Ectodermal cell (in vitro differentiated cells): Measurements from ENCODE around the gene TUBB1.

Experiments
- H3K27ac ChIP-seq: 2 replicates; pipeline ENCODE4 v1.7.0; 2013; ENCODE audit warnings: mild to moderate bottlenecking, low read depth, low read length; ENCODE audit not compliant: insufficient read depth, poor library complexity, severe bottlenecking
- H3K27me3 ChIP-seq: 2 replicates; pipeline ENCODE4 v1.7.0; 2013; ENCODE audit warnings: mild to moderate bottlenecking, low read length; ENCODE audit not compliant: insufficient read depth, control insufficient read depth, poor library complexity, severe bottlenecking
- H3K36me3 ChIP-seq: one replicate; pipeline ENCODE4 v1.7.0; 2013; ENCODE audit warnings: low read length; ENCODE audit not compliant: control insufficient read depth, insufficient read depth
- H3K4me1 ChIP-seq: one replicate; pipeline ENCODE4 v1.7.0; 2013; ENCODE audit warnings: low read length; ENCODE audit not compliant: control insufficient read depth, insufficient read depth
- H3K4me3 ChIP-seq: 2 replicates; pipeline ENCODE4 v1.7.0; 2013; ENCODE audit warnings: low read depth, low read length, control low read depth; ENCODE audit not compliant: insufficient read depth
- H3K9me3 ChIP-seq: 2 replicates; pipeline ENCODE4 v1.7.0; 2013; ENCODE audit warnings: mild to moderate bottlenecking, low read length, moderate library complexity; ENCODE audit not compliant: control insufficient read depth
- WGBS, 2 experiments: methylation state at CpG; one replicate each; pipeline ENCODE4 v1.1.7; 2013; ENCODE audit warnings: missing lambda C conversion rate in 2 of 2; 5-methylcytosine and 5-hydroxymethylcytosine counted together

The TUBB1 gene

DNA sequence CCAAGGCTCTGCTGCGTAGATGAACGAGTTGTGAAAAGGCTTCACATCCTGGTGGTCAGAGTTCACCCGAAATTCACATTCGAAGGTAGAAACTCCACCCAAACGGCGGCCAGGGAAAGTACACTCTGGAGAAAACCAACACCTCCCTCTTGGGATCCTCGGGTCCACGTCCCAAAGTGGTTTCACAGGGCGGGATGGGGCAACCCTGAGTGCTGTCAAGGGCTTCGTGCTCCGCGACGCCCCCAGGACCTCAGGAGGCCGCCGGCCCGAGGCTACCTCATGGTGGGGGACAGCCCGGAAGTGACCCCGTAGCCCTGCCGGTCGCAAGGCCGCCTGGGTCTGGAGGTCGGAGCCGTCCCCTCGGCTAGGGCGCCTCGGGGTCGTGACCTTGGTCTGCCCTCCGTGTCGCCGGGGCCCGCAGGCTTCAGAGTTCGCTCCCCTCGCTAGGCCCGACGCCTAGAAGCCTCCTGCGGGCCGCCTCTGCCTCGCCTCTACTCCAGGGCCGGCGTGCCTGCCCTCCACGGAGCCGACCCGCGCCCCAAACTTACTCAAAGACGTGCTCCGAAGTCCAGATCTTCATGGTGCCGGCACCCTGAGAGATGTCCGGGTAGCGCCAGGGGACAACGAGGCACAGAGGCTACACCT lies 23.0 kb downstream of the TUBB1 start, which contains the start of gene PRELID3B:
TSS of gene PRELID3B (minus strand) at position 636 of the 645 bp plus-strand sequence. CDS start at position 580, 56 bp downstream.
- 9% methylated on average over 50 of the region's 50 CpGs for whole genome bisulfite sequencing, 2 experiments
- no peak within 1 kb of the TSS for H3K27ac ChIP-seq

DNA sequence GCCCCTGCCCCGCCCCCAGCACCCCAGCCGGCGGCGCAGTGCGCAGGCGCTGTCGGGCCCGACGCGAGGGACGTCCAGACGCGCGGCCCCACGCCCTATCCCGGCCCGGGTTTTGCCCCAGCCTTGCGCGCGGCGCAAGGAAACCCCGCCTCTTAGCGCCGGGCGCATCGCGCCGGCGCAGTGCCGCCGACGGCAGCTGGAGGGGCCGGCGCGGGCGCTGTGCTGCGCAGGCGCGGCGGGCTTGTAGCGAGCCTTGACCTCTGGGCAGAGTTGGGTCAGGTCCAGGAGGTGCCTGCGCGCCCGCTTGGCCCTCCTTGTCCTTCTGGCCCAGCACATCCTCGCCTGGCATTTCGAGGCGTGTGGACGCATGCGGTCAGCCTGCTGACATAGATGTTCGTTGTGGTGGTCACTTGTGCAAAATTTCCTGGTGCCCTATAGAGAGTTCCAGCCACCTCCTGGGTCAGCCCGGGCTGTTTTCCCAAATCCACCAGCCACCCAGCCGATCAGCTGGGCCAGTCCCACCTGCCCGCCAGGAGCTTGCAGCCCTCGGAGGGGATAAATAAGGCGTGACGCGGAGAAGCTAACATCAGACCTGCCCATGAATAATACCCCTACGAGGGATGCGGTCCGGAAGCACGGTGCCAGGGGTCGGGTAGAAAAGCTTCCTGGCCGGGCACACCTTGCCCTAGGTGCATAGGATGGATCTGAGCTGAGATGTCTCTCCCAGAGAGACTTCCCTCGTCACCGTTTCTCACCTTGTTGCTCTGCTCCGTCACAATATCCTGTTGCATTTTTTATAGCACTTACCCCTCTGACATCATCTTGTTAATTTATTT lies 23.8 kb downstream of the TUBB1 start:
- Histone ChIP-seq H3K27ac (no peak overlapping the region), H3K27me3 (no peaks in the 10 kb centered on the region), H3K4me1 (no peaks in the 10 kb centered on the region), H3K36me3 (peaks cover under 1% of the 10 kb centered on the region), H3K4me3 (peak overlapping the region; percentile 74), H3K9me3 (no peaks in the 10 kb centered on the region)
- 26 to 27% methylated on average over 66 of the region's 66 CpGs for WGBS, 2 experiments

More for the DNA sequence above, 23.0 kb downstream of the TUBB1 start, which contains the start of gene PRELID3B:
- Histone ChIP-seq H3K4me3 (peak within 1 kb of the TSS; percentile 74), H3K4me1 (no peaks in the 10 kb centered on the region), H3K36me3 (peaks cover 8% of the 10 kb centered on the region), H3K27me3 (no peaks in the 10 kb centered on the region), H3K9me3 (no peaks in the 10 kb centered on the region)

DNA sequence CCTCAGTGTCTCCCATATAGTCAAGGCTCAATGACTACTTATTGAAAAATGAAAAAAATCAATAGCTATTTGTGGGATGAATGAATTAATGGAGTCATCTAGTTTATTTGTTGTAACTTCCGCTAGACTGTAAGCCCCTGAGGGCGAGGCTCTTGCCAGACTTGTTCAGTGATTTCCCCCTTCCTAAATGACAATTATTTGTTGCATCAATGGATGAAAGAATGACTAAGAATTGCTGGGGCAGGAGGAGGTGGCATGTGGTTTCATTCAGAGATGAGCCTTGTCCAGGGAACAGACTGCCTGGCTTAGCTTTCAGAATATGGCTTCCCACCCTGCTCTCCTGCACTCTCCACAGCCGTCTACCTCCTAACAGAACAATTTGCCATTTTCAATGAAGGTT lies 24.5 kb downstream of the TUBB1 start:
- Histone ChIP-seq H3K9me3 (no peaks in the 10 kb centered on the region), H3K4me1 (no peaks in the 10 kb centered on the region), H3K4me3 (no peak overlapping the region), H3K27me3 (no peaks in the 10 kb centered on the region), H3K27ac (no peak overlapping the region), H3K36me3 (no peaks in the 10 kb centered on the region)
- 88 to 94% methylated on average over 3 of the region's 3 CpGs for WGBS, 2 experiments

DNA sequence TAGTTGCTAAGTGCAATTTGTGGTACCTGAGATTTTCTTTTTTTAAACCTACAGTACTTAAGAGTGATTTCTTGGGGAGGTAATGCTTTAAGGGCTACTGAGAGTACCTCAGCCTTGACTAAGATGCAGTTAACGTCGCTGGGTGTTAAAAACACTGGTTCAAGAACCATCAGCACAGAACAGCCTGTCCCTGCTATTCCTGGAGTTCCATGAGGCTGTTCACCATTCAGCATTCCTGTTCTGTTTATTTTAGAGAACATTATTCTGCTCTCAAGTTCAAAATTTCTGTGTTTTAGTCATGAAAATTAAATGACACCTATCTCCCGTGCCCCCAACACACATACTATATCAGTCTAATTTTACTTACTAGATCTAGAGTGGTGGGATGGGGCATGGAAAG lies 25.1 kb downstream of the TUBB1 start:
- Histone ChIP-seq H3K4me3 (no peak overlapping the region), H3K27ac (no peak overlapping the region), H3K36me3 (no peaks in the 10 kb centered on the region), H3K9me3 (no peaks in the 10 kb centered on the region), H3K27me3 (no peaks in the 10 kb centered on the region), H3K4me1 (no peaks in the 10 kb centered on the region)
- WGBS, 2 experiments, result 85 to 94% methylated on average over 2 of the region's 3 CpGs

DNA sequence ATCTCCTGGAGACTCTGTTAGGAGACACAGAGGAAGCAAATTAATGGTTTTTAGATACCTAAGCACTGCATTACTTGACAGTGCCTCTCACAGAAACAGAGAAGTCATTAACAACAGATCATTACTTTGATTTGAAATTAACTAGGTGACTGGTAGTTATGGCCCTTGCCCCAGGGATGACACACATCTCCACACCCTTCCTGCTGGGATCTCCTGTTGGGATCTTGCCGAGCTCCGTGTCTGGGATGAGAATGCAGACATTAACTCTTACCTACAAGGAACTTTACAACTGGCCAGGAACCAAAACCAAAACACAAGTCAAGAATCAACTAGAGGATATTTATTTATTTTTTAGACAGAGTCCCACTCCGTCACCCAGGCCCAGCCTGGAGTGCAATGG lies 25.6 kb downstream of the TUBB1 start:
- Histone ChIP-seq H3K36me3 (no peaks in the 10 kb centered on the region), H3K4me1 (no peaks in the 10 kb centered on the region), H3K9me3 (no peaks in the 10 kb centered on the region), H3K27me3 (no peaks in the 10 kb centered on the region), H3K4me3 (no peak overlapping the region), H3K27ac (no peak overlapping the region)
- WGBS, 2 experiments, result 84 to 89% methylated on average over 3 of the region's 3 CpGs

DNA sequence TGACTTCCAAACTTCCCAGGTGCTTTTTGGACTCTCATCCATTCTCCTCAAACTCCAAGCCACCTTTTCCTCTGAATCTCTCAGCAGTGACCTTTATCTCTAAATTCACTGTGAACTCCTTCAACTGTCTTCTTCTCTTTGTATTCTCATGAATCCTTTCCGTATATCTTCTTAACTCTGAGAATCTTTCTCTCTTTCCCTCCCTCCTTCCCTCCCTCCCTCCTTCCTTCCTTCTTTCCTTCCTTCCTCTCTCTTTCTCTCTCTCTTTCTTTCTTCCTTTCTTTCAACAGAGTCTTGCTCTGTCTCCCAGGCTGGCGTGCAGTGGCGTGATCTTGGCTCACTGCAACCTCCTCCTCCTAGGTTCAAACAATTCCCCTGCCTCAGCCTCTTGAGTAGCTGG lies 27.6 kb downstream of the TUBB1 start:
- Histone ChIP-seq H3K27ac (no peak overlapping the region), H3K27me3 (no peaks in the 10 kb centered on the region), H3K4me3 (no peak overlapping the region), H3K36me3 (no peaks in the 10 kb centered on the region), H3K9me3 (no peaks in the 10 kb centered on the region), H3K4me1 (no peaks in the 10 kb centered on the region)
- WGBS, 2 experiments, result 90 to 91% methylated on average over 3 of the region's 3 CpGs

DNA sequence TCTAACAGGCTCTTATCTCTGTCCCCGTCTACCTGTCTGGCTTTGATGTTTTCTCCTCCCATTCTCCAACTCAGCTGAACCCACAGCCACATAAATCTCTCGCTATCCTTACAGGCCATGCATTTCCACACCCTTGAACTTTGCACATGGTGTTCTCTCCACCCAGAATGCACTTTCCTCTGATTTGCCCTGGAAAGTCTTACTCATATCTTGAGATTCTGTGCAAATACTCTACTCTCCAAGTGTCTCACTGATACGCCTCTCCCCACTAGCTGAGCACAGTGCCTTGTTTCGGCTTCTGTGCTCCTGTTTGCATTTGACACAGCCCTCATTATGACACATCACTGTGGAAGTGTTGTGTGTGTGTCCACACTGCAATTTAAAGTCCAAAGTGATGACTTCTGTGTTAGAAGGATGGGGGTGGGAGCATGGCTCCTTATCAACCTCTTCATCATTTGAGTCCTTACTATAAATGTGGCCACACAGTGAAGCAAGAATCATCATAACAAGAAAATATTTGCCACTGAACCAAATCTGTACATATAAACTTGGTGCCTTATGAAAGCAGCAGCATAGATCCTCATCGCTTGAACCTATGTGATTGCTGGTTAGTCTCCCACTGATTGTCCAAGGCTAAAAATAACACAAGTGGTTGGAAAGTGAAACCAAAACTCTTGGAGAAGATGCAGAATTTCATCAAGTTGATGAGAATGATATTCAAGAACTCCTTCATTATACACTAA lies 28.9 kb downstream of the TUBB1 start:
- Histone ChIP-seq H3K27ac (no peak overlapping the region), H3K4me3 (no peak overlapping the region), H3K27me3 (no peaks in the 10 kb centered on the region), H3K4me1 (no peaks in the 10 kb centered on the region), H3K9me3 (no peaks in the 10 kb centered on the region), H3K36me3 (no peaks in the 10 kb centered on the region)
- 92 to 94% methylated on average over 5 of the region's 5 CpGs for WGBS, 2 experiments

DNA sequence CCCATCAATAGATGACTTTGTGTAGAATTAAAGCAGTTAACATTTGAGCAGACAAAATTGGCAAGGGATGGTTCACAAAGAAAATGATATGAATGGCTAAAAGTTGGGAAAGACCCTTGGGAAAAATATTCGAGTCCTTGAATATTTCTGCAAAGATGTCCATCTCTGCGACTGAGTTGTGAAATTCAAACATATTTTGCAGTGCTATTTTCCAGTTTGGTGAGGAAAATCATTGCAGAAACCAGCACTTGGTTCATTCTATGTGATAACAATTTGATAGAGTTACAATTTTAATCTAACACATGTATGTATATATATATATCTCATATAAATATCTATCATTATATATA lies 29.4 kb downstream of the TUBB1 start:
- 87 to 88% methylated on average over 2 of the region's 2 CpGs for WGBS, 2 experiments
- H3K4me1 ChIP-seq, result no peaks in the 10 kb centered on the region
- H3K36me3 ChIP-seq, result no peaks in the 10 kb centered on the region
- H3K27ac ChIP-seq, result no peak overlapping the region
- H3K4me3 ChIP-seq, result no peak overlapping the region
- H3K27me3 ChIP-seq, result no peaks in the 10 kb centered on the region
- H3K9me3 ChIP-seq, result no peaks in the 10 kb centered on the region

DNA sequence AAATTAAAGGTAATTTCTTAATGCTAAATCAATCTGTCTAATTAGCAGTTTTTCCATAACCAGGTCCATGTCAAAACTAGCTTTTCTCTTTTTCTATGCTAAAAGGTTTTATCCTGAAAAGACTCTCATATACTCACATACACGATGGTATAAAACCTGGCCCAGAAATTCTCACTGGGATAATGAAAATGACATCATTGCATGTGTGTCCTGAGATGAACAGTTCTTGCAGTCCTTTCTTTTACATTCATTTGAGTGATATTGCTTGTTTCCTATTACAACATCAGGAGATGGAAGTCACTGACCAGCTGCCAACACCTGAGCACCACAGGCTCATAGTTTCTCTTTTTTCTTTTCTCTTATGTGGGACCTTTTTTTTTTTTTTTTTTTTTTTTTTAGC lies 31.2 kb downstream of the TUBB1 start:
- 94 to 100% methylated on average over 1 of the region's 1 CpG for WGBS, 2 experiments
- Histone ChIP-seq H3K4me3 (no peak overlapping the region), H3K27me3 (no peaks in the 10 kb centered on the region), H3K4me1 (no peaks in the 10 kb centered on the region), H3K36me3 (no peaks in the 10 kb centered on the region), H3K27ac (no peak overlapping the region), H3K9me3 (no peaks in the 10 kb centered on the region)

DNA sequence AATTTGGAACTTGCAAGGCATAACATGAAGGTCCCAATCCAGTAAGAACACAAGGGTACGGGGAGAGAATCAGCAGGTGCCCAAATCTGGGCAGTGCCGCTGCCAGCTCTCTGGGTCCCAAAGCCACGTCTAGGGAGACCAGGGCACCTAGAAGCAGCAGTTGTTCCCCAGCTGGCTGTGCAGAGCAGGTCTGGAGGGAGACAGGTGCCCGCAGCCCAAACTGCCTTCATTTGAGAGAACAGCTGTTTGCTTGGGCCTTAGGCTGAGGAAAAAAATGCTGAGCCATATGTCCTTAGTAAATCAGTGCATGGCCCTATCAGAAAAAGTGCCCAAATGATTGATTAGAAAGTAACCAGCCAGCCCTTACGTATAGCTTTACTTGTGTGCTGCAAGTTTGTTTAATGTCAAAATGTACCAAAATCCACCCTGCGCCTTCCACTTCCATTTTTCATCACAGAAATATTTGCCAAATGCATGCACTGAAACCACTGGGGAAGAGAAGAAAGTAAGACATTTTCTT lies 32.5 kb downstream of the TUBB1 start:
- H3K4me3 ChIP-seq, result no peak overlapping the region
- H3K27me3 ChIP-seq, result no peaks in the 10 kb centered on the region
- H3K27ac ChIP-seq, result no peak overlapping the region
- H3K36me3 ChIP-seq, result no peaks in the 10 kb centered on the region
- no peaks in the 10 kb centered on the region for H3K4me1 ChIP-seq
- WGBS, 2 experiments, result 86 to 93% methylated on average over 6 of the region's 6 CpGs
- no peaks in the 10 kb centered on the region for H3K9me3 ChIP-seq
